ENCODE measurements around the gene RIPK3.

DNA sequence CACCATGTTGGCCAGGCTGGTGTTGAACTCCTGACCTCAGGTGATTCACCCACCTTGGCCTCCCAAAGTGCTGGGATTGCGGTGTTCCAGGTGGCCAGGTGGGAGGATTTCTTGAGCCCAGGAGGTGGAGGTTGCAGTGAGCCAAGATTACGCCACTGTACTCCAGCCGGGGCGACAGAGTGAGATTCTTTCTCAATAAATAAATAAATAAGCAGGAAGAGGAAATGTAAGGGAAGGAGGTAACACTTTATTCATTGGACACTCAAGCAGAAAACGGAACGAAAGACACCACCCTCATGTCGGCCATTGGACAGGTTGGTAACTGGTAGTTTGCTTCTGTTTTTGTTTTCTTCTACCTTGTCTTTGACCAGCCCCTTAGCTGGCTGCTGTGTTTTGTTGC, 15.2 kb upstream of the RIPK3 start:
- TF ChIP-seq, protein P1, sequence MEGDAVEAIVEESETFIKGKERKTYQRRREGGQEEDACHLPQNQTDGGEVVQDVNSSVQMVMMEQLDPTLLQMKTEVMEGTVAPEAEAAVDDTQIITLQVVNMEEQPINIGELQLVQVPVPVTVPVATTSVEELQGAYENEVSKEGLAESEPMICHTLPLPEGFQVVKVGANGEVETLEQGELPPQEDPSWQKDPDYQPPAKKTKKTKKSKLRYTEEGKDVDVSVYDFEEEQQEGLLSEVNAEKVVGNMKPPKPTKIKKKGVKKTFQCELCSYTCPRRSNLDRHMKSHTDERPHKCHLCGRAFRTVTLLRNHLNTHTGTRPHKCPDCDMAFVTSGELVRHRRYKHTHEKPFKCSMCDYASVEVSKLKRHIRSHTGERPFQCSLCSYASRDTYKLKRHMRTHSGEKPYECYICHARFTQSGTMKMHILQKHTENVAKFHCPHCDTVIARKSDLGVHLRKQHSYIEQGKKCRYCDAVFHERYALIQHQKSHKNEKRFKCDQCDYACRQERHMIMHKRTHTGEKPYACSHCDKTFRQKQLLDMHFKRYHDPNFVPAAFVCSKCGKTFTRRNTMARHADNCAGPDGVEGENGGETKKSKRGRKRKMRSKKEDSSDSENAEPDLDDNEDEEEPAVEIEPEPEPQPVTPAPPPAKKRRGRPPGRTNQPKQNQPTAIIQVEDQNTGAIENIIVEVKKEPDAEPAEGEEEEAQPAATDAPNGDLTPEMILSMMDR (IDR thresholded peaks at IDR 0.05) = no peak
- TF ChIP-seq POLR2A (IDR thresholded peaks at IDR 0.05) (no peak), EP300 (IDR thresholded peaks at IDR 0.05) (no peak), POLR2AphosphoS5 (IDR thresholded peaks at IDR 0.05) (no peak)
